Erythroblast (primary cell): ENCODE measurements around the gene RGS9BP.
A peak's percentile ranks its signal among the peaks of the same experiment; 100 is the strongest.

Experiments
- DNase-seq, 2 experiments: peaks; one replicate each; lab custom pipeline; 2025; lab: John Stamatoyannopoulos, UW
- GATA1 ChIP-seq: IDR thresholded peaks from 2 replicates; pipeline ENCODE4 v1.6.1; 2011; ENCODE audit warnings: low read depth, mild to moderate bottlenecking, control low read depth, low read length, moderate library complexity
- POLR2A ChIP-seq: IDR thresholded peaks from 2 replicates; pipeline ENCODE4 v1.6.1; 2011; ENCODE audit warnings: mild to moderate bottlenecking, low read length

Gene RGS9BP

DNA sequence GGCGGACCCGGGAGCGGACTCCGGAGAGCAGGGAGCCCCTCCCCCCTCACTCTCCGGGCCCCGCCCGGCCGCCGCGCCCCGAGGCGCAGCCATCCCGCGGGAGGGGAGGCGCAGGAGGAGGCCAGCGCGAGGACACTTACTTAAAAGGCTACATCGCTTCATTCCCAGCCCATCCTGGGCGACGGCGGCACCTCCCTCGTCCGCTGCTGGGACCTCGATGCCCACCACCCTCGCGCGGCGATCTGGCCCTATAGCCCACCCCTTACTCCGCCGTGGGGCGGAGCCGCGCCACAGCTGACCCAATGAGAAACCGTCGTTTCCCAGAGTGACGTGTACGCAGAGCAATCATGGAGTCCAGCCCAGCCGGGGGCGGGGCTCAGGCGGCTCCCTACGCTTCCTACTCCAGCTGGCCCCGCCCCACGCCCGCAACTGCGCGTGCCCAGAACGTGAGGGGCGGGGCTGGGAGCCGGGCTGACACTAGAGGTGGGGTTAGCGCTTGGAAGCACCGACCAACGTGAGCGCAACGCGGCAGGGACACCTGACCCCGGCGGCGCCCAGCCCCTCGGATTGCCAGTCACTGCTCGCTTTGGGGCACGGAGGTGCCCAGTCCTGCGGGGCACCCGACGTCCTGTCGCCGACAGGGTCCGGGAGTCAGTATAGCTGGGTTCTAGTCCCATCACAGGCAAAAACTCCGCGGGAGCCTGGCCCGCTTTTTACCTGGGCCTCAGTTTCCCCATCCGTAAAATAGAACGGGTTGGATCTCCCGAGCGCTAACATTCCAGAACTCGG is 523 bp upstream of the RGS9BP start, which contains the start of gene ANKRD27:
Gene ANKRD27, minus strand, starts transcription at position 250 of the 789 bp plus-strand sequence. CDS start 16,165 bp downstream, outside the sequence.
- TF ChIP-seq GATA1 (no peak), POLR2A (peak; percentile 65)

DNA sequence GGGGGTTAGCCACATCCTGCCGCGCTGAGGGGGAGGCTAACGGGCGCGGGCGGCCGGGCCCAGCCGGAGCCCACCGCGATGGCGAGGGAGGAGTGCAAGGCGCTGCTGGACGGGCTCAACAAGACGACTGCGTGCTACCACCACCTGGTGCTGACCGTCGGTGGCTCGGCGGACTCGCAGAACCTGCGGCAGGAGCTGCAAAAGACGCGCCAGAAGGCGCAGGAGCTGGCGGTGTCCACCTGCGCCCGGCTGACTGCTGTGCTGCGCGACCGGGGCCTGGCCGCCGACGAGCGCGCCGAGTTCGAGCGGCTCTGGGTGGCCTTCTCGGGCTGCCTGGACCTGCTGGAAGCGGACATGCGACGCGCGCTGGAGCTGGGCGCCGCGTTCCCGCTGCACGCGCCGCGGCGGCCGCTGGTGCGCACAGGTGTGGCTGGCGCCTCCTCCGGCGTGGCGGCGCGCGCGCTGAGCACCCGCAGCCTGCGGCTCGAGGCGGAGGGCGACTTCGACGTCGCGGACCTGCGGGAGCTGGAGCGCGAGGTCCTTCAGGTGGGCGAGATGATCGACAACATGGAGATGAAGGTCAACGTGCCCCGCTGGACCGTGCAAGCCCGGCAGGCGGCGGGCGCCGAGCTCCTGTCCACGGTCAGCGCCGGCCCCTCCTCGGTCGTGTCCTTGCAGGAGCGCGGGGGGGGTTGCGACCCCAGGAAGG is 692 bp downstream of the RGS9BP start:
- DNase-seq: peak; percentile 68 to 70
- TF ChIP-seq GATA1 (no peak), POLR2A (no peak)

More for the DNA sequence above, 523 bp upstream of the RGS9BP start, which contains the start of gene ANKRD27:
- peak; percentile 98 to 100 for DNase-seq

DNA sequence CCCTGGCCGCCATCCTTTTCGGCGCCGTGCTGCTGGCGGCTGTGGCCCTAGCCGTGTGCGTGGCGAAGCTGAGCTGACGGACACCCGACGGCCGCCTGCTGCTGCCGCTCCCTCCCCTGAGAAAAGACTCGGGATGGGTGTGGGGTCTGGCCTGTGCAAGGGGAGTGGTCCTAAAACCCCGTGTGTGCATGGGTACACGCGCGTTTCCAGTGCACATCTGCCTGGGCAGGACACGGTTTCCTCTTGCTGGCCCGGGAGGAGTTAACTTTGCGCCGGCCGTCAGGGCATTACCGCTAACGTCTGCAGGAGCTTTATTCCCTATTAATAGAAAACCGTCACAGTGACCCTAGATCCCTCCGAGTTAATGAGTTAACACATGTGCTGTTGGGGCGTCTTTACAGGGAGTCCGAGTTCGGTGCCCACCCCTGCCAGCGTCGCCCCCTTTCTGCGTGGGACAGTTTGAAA is 1.3 kb downstream of the RGS9BP start:
- no peak for TF ChIP-seq GATA1
- no peak for TF ChIP-seq POLR2A
- no peak for DNase-seq

DNA sequence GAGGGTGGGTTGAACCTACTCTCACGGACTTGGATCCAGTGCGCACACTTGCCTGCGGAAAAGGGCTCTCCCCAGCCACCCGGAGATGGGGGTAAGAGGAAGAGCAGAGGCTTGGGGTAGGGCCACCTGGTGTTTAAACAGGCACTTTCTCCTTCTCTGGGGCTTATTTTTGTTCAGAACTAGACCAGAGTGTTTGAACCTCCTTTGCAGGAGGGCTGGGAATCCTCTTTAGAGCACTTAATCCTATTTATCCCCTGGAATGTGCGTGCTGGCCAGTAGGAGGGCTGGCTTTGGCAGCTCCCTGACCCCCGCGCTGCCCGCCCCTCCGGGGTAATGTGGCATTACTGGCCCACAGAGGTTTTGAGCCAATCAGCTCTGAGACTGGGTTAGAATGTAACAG is 2.0 kb downstream of the RGS9BP start:
- no peak for TF ChIP-seq GATA1
- TF ChIP-seq POLR2A: no peak
- DNase-seq: no peak

DNA sequence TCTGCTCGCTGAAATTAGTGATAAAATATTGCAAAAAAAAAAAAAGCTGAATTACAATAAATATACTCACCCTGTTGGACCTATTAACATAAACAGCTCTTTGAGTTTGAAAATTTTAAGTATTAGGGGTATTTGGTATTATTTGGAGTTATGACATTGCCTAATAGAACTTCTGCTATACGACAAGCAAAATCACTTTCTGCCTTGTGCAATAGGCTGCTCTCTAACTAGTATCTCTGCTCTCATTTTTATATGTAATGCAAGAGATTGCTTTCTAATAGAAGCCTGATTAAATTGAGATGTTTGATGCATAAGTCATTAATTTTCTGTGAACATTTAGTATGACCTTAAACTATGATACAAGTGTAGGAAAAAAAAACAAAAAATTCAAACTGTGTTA is 5.3 kb downstream of the RGS9BP start:
- TF ChIP-seq GATA1: no peak
- DNase-seq: no peak

DNA sequence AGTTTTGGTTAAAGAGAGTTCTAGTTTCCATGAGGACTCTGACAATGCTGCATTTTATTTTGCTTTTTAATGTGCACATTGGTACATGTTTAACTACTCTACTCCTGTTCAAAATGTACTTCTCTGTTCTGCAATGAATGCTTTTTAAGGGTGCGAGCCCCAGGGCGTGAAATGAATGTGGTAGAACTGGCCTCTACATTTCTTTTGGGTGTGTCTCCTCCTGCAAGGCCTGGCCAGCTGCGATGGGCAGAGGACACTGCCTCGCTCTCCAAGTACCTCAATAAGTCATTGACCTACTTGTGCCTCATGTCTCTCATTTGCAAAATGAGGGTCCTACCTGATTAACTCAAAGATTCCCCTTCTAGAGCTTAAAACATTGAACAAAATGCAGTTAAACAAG is 6.7 kb downstream of the RGS9BP start:
- DNase-seq: no peak
- no peak for TF ChIP-seq GATA1
- TF ChIP-seq POLR2A: no peak

DNA sequence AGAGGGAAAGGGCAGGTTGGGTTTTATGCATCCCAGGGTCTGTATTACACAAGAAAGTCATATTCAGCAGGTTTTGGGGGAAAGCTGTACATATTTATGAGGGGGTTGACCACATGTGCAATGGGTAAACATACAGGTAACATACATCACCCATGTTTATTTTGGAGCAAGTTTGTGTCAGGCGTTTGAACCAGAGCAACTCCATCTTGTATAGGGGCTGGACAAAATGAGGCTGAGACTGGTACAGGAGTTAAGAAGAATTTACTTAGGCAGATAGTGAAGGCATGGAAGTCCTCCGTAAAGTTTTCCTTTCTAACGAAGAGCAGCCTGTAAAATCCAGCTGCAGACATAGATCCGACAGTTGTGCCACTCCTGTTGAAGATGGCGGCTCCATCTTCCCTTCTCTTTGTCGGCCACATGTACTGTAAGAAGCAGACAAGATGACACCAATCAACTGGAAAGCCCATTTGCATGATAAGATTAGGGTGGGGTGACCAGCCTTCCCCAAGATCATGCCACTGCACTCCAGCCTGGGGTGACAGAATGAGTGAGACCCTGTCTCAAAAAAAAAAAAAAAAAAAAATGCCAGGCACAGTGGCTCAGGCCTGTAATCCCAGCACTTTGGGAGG is 11.3 kb downstream of the RGS9BP start:
- peak in 1 of 2 experiments; percentile 43 for DNase-seq
- TF ChIP-seq POLR2A (no peak), GATA1 (no peak)

DNA sequence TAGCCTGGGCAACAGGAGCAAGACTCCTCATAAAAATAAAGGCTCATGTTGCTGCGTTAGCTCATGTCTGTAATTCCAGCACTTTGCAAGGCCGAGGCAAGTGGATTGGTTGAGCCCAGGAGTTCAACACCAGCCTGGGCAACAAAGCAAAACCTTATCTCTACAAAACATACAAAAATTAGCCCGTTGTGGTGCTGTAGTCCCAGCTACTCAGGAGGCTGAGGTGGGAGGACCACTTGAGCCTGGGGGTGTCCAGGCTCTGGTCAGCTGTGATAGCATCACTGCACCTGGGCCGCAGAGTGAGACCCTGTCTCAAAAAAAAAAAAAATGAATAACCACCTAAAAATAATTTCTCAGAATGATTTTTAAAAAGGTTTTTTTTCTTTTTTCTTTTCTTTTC is 12.0 kb downstream of the RGS9BP start:
- no peak for TF ChIP-seq POLR2A
- DNase-seq: peak in 1 of 2 experiments; percentile 69

DNA sequence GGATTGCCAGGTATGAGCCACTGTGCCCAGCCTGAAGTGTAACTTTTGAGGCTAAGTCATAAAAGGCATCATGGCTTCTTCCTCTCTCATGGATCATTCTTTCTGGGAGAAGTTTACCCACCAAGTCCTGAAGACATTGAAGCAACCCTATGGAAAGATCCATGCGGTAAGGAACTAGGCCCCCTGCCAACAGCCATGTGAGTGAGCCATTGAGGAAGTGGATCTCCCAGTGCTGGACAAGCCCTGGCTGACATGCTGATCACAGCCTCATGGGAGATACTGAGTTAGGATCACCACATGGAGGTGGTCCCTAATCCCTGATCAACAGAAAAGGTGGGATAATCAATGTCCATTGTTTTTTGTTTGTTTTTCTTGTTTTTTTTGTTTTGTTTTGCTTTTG is 12.7 kb downstream of the RGS9BP start:
- TF ChIP-seq POLR2A: no peak
- no peak for TF ChIP-seq GATA1
- DNase-seq: no peak

DNA sequence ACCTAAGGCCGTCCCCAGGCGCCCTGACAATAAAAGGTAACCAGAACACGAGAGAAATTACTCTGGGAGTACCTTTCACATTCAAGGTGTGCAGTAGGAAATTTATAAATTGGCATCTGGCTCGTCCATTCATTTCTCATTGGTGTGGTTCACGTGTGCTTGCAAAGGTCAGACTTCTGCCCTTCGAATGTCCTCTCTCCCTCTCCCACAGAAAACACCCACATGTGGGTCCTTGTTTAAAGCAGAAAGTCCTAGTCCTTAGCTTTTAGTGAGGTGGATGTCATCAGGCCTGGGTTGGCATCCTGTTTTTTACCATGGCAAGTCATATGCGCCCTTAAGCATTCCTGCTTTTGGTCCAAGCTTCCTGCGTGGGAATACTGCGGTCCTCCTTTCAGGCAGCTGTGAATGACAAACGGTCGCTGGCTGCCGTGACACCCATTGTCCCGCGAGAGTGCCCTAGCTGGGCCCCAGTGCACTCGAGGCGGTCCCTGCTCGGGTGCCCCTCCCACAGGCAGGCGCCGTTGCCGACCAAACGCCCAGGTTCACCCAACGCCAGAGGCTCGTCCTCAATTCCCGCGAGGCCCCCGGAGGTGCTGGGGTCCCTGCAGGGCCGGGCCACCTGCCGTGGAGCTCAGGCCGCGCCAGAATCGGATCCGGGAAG is 15.8 kb downstream of the RGS9BP start, which contains the start of gene NUDT19:
Gene NUDT19, plus strand, starts transcription at position 531 of the 661 bp plus-strand sequence. CDS start 140 bp downstream, outside the sequence.
- peak; percentile 90 for DNase-seq
- TF ChIP-seq POLR2A (peak; percentile 87), GATA1 (no peak)

DNA sequence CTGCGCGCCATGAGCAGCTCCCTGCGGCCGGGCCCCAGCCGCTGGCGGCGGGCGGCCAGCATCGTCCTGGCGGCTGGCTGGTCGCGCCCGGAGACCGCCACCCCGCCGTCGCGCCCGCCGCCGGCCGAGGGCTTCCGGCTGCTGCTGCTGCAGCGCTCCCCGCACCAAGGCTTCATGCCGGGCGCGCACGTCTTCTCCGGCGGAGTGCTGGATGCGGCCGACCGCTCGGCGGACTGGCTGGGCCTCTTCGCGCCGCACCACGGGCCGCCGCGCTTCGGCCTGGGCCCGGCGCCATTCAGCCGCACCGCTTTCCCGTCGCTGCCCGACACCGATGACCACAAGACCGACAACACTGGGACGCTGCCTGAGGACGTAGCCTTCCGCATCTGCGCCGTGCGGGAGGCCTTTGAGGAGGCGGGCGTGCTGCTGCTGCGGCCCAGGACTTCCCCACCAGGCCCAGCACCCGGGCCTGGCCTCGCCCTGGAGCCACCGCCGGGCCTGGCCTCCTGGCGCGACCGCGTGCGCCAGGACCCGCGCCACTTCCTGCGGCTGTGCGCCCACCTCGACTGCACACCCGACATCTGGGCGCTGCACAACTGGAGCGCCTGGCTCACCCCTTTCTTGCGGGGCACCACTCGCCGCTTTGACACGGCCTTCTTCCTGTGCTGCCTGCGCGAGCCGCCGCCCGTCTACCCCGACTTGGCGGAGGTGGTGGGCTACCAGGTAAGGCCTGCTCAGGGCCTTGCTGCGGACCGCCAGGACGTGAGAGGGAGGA is 16.5 kb downstream of the RGS9BP start:
- peak; percentile 80 to 81 for DNase-seq

DNA sequence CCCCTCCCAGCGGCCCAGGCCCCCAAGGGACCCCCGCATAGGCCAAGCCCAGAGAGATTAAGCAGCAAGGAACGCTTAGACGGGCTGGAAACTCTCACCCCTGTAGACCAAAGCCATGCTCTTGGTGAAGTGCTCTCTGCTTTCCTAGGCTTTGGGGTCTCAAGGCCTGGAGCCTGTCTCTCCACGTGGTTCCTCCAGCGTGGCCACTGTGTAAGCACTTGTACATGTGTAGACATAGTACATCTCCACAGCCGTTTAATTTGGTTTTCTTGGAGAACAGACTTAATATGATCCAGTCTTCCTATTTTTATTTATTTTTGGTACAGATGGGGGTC is 17.0 kb downstream of the RGS9BP start:
- DNase-seq: no peak
- TF ChIP-seq POLR2A: no peak
- TF ChIP-seq GATA1: no peak

More for the DNA sequence above, 16.5 kb downstream of the RGS9BP start:
- TF ChIP-seq POLR2A (peak; percentile 59), GATA1 (no peak)
